ENCODE data around the gene ASXL2. TPM values are rescaled to one million over a fixed set of nuclear protein-coding genes. Genes with fewer than 3 reads are reported as not detected.

ASXL2 gene
- total and polyA plus RNA-seq, 7 donors = 2.3 to 19.4 (median 17.5) TPM

DNA sequence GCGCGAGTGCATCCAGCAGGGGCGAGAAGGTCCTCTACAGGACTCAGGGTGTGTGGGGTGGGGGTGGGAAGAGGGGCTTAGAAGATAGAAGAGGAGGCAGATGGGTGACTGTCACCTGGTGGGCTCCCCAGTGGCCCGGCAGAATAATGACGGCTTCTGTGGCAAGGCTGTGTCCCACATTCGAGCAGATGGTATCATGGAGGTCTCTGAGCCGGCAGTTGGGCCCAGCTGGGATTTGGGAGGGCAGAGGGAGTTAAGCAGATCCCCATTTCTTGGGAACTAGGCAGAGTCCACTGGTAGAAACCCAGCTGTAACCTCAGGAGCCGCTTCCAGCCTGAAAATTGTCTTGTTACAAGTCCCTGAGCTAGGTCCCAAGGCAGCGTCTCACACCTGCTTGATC lies 176.5 kb downstream of the ASXL2 start:
- ATAC-seq (no peak), DNase-seq (no peak)
- intact Hi-C loops (cut with DNase I) = loop anchor here in 1 of 2 donors (5.0 kb wide), 1 partner anchor 94 kb away; no protein-coding TSS in a partner anchor
- 66 to 72% (median 69%) methylated on average over 9 of the region's 9 CpGs for WGBS, 3 donors
- TF ChIP-seq, protein P1, sequence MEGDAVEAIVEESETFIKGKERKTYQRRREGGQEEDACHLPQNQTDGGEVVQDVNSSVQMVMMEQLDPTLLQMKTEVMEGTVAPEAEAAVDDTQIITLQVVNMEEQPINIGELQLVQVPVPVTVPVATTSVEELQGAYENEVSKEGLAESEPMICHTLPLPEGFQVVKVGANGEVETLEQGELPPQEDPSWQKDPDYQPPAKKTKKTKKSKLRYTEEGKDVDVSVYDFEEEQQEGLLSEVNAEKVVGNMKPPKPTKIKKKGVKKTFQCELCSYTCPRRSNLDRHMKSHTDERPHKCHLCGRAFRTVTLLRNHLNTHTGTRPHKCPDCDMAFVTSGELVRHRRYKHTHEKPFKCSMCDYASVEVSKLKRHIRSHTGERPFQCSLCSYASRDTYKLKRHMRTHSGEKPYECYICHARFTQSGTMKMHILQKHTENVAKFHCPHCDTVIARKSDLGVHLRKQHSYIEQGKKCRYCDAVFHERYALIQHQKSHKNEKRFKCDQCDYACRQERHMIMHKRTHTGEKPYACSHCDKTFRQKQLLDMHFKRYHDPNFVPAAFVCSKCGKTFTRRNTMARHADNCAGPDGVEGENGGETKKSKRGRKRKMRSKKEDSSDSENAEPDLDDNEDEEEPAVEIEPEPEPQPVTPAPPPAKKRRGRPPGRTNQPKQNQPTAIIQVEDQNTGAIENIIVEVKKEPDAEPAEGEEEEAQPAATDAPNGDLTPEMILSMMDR (IDR thresholded peaks at IDR 0.05) = no peak
- H3K27ac ChIP-seq = no peak overlapping the region
- H3K9me3 ChIP-seq = no peaks in the 10 kb centered on the region
- H3K27me3 ChIP-seq (ENCODE audit: insufficient read depth in 3 of 3, low read length in 2 of 3) = peaks cover 0 to 13% (median 0%) of the 10 kb centered on the region in 3 donors
- no peaks in the 10 kb centered on the region for H3K36me3 ChIP-seq (ENCODE audit: insufficient read depth in 1 of 2, low read depth in 1 of 2)
- no peaks in the 10 kb centered on the region for H3K4me1 ChIP-seq
- no peak overlapping the region for H3K4me3 ChIP-seq

DNA sequence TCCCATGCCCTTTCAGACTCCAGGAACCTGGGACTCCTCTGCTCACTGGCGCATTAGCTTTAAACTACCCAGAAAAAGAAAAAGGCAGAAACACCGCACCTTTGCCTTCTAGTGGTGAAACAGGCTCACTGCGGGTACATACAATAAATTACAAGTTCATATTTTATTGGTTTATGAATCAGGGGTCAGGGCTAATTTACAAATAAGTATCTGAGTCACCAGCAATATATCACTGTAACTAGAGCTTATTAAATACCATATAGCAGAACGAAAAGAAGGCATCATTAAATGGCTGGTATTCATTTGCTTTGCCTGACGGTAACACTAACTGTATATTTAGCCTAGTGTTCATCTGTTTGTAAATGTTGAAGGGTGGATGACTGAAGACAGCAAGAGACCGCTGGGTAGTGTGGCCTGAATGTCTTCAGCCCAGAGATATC lies 178.0 kb downstream of the ASXL2 start:
- WGBS, 3 donors = 43 to 53% (median 49%) methylated on average over 6 of the region's 6 CpGs

DNA sequence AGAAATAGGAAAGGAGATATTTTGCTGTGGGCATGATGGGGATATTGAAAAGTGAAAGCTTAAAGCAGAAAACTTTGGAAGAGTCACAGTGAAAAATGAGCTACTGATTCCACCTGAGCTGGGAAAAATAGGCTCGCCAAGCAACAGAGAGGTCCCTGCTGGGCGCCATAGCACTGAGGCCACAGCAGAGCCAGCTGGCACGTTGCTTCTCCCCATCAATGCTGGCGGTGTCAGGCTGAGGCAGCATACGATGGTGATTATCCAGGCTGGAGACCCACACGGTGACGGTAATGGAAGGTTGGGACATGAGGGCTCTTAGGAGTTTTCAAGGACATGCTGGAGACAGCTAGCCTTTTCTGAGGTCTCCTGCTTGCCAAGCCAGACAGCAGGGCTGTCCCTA lies 179.1 kb downstream of the ASXL2 start:
- TF ChIP-seq, protein P1 (IDR thresholded peaks at IDR 0.05) = no peak
- 62 to 80% (median 79%) methylated on average over 7 of the region's 7 CpGs for WGBS, 3 donors

More for the DNA sequence above, 178.0 kb downstream of the ASXL2 start:
- TF ChIP-seq, protein P1 (IDR thresholded peaks at IDR 0.05) = peak; percentile 59
- H3K36me3 ChIP-seq (ENCODE audit: insufficient read depth in 1 of 2, low read depth in 1 of 2) = no peaks in the 10 kb centered on the region
- no peak overlapping the region for H3K27ac ChIP-seq
- intact Hi-C loops (cut with DNase I) = loop anchor here in 1 of 2 donors (5.0 kb wide), 1 partner anchor 93 kb away; no protein-coding TSS in a partner anchor
- H3K27me3 ChIP-seq (ENCODE audit: insufficient read depth in 3 of 3, low read length in 2 of 3) = peaks cover 0 to 13% (median 0%) of the 10 kb centered on the region in 3 donors
- ATAC-seq = peak in 2 of 4 donors; percentile 21 to 54
- H3K4me1 ChIP-seq = no peaks in the 10 kb centered on the region
- H3K9me3 ChIP-seq = no peaks in the 10 kb centered on the region
- no peak overlapping the region for H3K4me3 ChIP-seq
- no peak for DNase-seq

DNA sequence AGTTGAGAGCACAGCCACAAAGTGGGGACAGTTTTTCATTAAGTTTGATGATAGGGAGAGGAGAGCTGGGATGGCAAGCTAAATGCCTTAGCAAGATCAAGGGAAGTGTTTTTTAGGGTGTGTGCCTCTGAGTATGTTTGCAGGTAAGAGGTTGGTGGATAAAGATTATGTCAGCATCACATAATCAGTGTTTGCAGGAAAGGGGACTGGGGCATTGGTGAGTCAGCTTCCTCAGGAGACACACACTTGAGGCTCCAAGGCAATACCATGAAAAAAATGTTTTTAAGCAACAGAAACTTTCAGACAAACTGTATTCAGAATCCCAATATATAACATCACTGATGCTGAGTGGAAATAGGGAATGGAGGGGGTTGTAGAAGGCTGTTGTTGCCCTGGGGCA lies 179.5 kb downstream of the ASXL2 start:
- H3K9me3 ChIP-seq = no peaks in the 10 kb centered on the region
- ATAC-seq (no peak), DNase-seq (no peak)
- H3K4me1 ChIP-seq = no peaks in the 10 kb centered on the region
- H3K36me3 ChIP-seq (ENCODE audit: insufficient read depth in 1 of 2, low read depth in 1 of 2) = no peaks in the 10 kb centered on the region
- no peak overlapping the region for H3K27ac ChIP-seq
- H3K4me3 ChIP-seq = no peak overlapping the region
- TF ChIP-seq, protein P1 (IDR thresholded peaks at IDR 0.05) = no peak
- intact Hi-C loops (cut with DNase I) = loop anchor here in 1 of 2 donors (10.0 kb wide), 1 partner anchor 94 kb away; no protein-coding TSS in a partner anchor
- H3K27me3 ChIP-seq (ENCODE audit: insufficient read depth in 3 of 3, low read length in 2 of 3) = peaks cover 0 to 13% (median 0%) of the 10 kb centered on the region in 3 donors

More for the DNA sequence above, 179.1 kb downstream of the ASXL2 start:
- no peak for ATAC-seq
- intact Hi-C loops (cut with DNase I) = loop anchor here in 1 of 2 donors (10.0 kb wide), 1 partner anchor 94 kb away; no protein-coding TSS in a partner anchor
- Histone ChIP-seq H3K4me3 (no peak overlapping the region), H3K9me3 (no peaks in the 10 kb centered on the region), H3K4me1 (no peaks in the 10 kb centered on the region), H3K36me3 (ENCODE audit: insufficient read depth in 1 of 2, low read depth in 1 of 2) (no peaks in the 10 kb centered on the region), H3K27me3 (ENCODE audit: insufficient read depth in 3 of 3, low read length in 2 of 3) (peaks cover 0 to 13% (median 0%) of the 10 kb centered on the region in 3 donors), H3K27ac (no peak overlapping the region)
- no peak for DNase-seq

All from psoas muscle (tissue), 8 donors.